Smooth muscle cell (in vitro differentiated cells): Measurements from ENCODE around the gene SCML1. TPM values are rescaled to one million over a fixed set of nuclear protein-coding genes. Genes with fewer than 3 reads are reported as not detected.
A peak's percentile ranks its signal among the peaks of the same experiment; 100 is the strongest.

Experiments
- DNase-seq: peaks from one replicate; lab custom pipeline; 2025; ENCODE audit not compliant: unreplicated experiment; lab: John Stamatoyannopoulos, UW
- H2AFZ ChIP-seq: fragments of 200-600 bp; sonication (generic); 2 replicates; pipeline ENCODE4 v1.6.0; 2016; ENCODE audit warnings: antibody characterized with exemption, low read depth, mild to moderate bottlenecking
- H3F3A ChIP-seq: fragments of 200-600 bp; sonication (generic); 2 replicates; pipeline ENCODE4 v1.6.0; 2017; ENCODE audit warnings: antibody characterized with exemption, low read depth
- H3K27ac ChIP-seq: fragments of 200-600 bp; sonication (generic); 2 replicates; pipeline ENCODE4 v1.5.1; 2016; ENCODE audit warnings: low read depth, mild to moderate bottlenecking
- H3K27me3 ChIP-seq: fragments of 200-600 bp; sonication (generic); 2 replicates; pipeline ENCODE4 v1.6.1; 2016; ENCODE audit warnings: low read depth, mild to moderate bottlenecking
- H3K36me3 ChIP-seq: fragments of 200-600 bp; sonication (generic); 2 replicates; pipeline ENCODE4 v1.5.1; 2016; ENCODE audit warnings: low read depth
- H3K4me1 ChIP-seq: fragments of 200-600 bp; sonication (generic); 2 replicates; pipeline ENCODE4 v1.5.1; 2016; ENCODE audit warnings: low read depth
- H3K4me2 ChIP-seq: fragments of 200-600 bp; sonication (generic); 2 replicates; pipeline ENCODE4 v1.6.0; 2016; ENCODE audit warnings: mild to moderate bottlenecking
- H3K4me3 ChIP-seq: fragments of 200-600 bp; sonication (generic); 2 replicates; pipeline ENCODE4 v1.5.1; 2016; ENCODE audit warnings: mild to moderate bottlenecking
- H3K79me2 ChIP-seq: fragments of 200-600 bp; sonication (generic); 2 replicates; pipeline ENCODE4 v1.6.0; 2016; ENCODE audit warnings: low read depth, mild to moderate bottlenecking
- H3K9ac ChIP-seq: fragments of 200-600 bp; sonication (generic); 2 replicates; pipeline ENCODE4 v1.6.0; 2016; ENCODE audit warnings: low read depth
- H3K9me3 ChIP-seq: fragments of 200-600 bp; sonication (generic); replicated peaks from 2 replicates; pipeline ENCODE4 v1.5.1; 2016; ENCODE audit warnings: low read depth
- H4K20me1 ChIP-seq: fragments of 200-600 bp; sonication (generic); 2 replicates; pipeline ENCODE4 v1.6.0; 2016; ENCODE audit warnings: low read depth
- CTCF ChIP-seq: fragments of 200-600 bp; sonication (generic); IDR thresholded peaks from 2 replicates; pipeline ENCODE4 v1.5.1; 2017; ENCODE audit warnings: borderline replicate concordance, mild to moderate bottlenecking, antibody characterized with exemption; ENCODE audit not compliant: insufficient read depth, poor library complexity, severe bottlenecking
- WGBS: methylation state at CpG from one replicate; pipeline ENCODE4 v1.1.7; 2016; ENCODE audit warnings: low lambda C conversion rate; 5-methylcytosine and 5-hydroxymethylcytosine counted together
- polyA plus RNA-seq: library from polyadenylated mRNA; unstranded; fragments of >200 nt; fragmentation: Nextera tagmentation; extraction: Ambion mirVana; gene quantifications from 2 replicates; pipeline ENCODE4 v1.2.1, GENCODE V29; 2016
- total RNA-seq: library from RNA; depleted of rRNA; stranded (reverse); fragments of >200 nt; gene quantifications from 2 replicates; pipeline ENCODE4 v1.2.3, GENCODE V29; 2014

Gene SCML1
- total and polyA plus RNA-seq, 2 experiments from 2014 or later: 9.8 to 12.4 TPM

- Histone ChIP-seq H3K27me3 (no peaks in the 10 kb centered on the region), H3K4me1 (no peaks in the 10 kb centered on the region), H3F3A (no peaks in the 10 kb centered on the region), H3K9ac (no peak overlapping the region), H2AFZ (no peak overlapping the region), H3K27ac (no peak overlapping the region), H3K79me2 (no peaks in the 10 kb centered on the region), H3K4me3 (no peak overlapping the region), H3K4me2 (no peak overlapping the region), H3K36me3 (no peaks in the 10 kb centered on the region), H3K9me3 (peaks cover 3% of the 10 kb centered on the region), H4K20me1 (peaks cover 4% of the 10 kb centered on the region)
- no peak for DNase-seq
- TF ChIP-seq CTCF: peak; percentile 30
- WGBS: 92% methylated on average over 2 of the region's 2 CpGs
Observed at GRCh38 chrX:17744896-17745523, 7.7 kb downstream of the SCML1 start.

- no peaks in the 10 kb centered on the region for H3F3A ChIP-seq
- H3K4me3 ChIP-seq: no peak overlapping the region
- no peak overlapping the region for H3K9ac ChIP-seq
- no peak for TF ChIP-seq CTCF
- no peaks in the 10 kb centered on the region for H3K4me1 ChIP-seq
- H3K9me3 ChIP-seq: peaks cover 3% of the 10 kb centered on the region
- no peak for DNase-seq
- H3K27ac ChIP-seq: no peak overlapping the region
- H3K36me3 ChIP-seq: no peaks in the 10 kb centered on the region
- no peaks in the 10 kb centered on the region for H4K20me1 ChIP-seq
- WGBS: 85% methylated on average over 5 of the region's 5 CpGs
- no peaks in the 10 kb centered on the region for H3K27me3 ChIP-seq
- H3K4me2 ChIP-seq: no peak overlapping the region
- H3K79me2 ChIP-seq: no peaks in the 10 kb centered on the region
- H2AFZ ChIP-seq: no peak overlapping the region
Observed at GRCh38 chrX:17747692-17748091, 10.4 kb downstream of the SCML1 start.

GRCh38 chrX:17748684-17749083 lies 11.4 kb downstream of the SCML1 start:
- H3F3A ChIP-seq: no peaks in the 10 kb centered on the region

More at GRCh38 chrX:17748684-17749083, 11.4 kb downstream of the SCML1 start:
- no peak overlapping the region for H3K4me3 ChIP-seq
- TF ChIP-seq CTCF: no peak
- no peak overlapping the region for H3K9ac ChIP-seq
- H3K4me1 ChIP-seq: no peaks in the 10 kb centered on the region
- H3K9me3 ChIP-seq: peaks cover 3% of the 10 kb centered on the region
- H3K4me2 ChIP-seq: no peak overlapping the region
- H3K27me3 ChIP-seq: no peaks in the 10 kb centered on the region
- H2AFZ ChIP-seq: no peak overlapping the region
- H3K79me2 ChIP-seq: no peaks in the 10 kb centered on the region
- no peaks in the 10 kb centered on the region for H3K36me3 ChIP-seq
- WGBS: 78% methylated on average over 5 of the region's 5 CpGs
- no peaks in the 10 kb centered on the region for H4K20me1 ChIP-seq
- no peak for DNase-seq
- no peak overlapping the region for H3K27ac ChIP-seq
